SU-DHL-6 (cell line): ENCODE data around the gene FRAS1.
"Not testable (repeated sequence)": the region's sequence is repeated elsewhere in the genome, so short reads cannot be mapped to it uniquely, and the experiment has no call there.

Experiments
- CTCF ChIP-seq: fragments of 200-600 bp; sonication (generic); IDR thresholded peaks from one replicate; pipeline ENCODE4 v1.5.1; 2017; ENCODE audit warnings: antibody characterized with exemption, mild to moderate bottlenecking, low read length, moderate library complexity; ENCODE audit not compliant: insufficient read depth, poor library complexity, severe bottlenecking
- EZH2phosphoT487 ChIP-seq: fragments of 200-600 bp; sonication (generic), shearing (Covaris generic); conservative IDR thresholded peaks from 2 replicates; pipeline ENCODE4 v1.6.1; 2018; ENCODE audit warnings: mild to moderate bottlenecking, antibody characterized with exemption, low read length, moderate library complexity, mixed read lengths

GRCh38 chr4:78328591-78328990 is 271.5 kb downstream of the FRAS1 start:
- TF ChIP-seq CTCF, EZH2phosphoT487: not testable (repeated sequence)
